Breast epithelium (tissue), 4 donors: Measurements from ENCODE around the gene RUNX3. TPM values are rescaled to one million over a fixed set of nuclear protein-coding genes. Genes with fewer than 3 reads are reported as not detected.

Source experiments
- DNase-seq, 2 donors: peaks; one replicate each; pipeline ENCODE4 v3.0.0-alpha.2; 2019; ENCODE audit warnings: low spot score in 2 of 2
- H3K27ac ChIP-seq, 2 donors: fragments of 200-600 bp; sonication (generic) in 1 of 2; one replicate each; pipeline ENCODE4 v1.5.1; 2016 to 2019; ENCODE audit warnings: mild to moderate bottlenecking in 1 of 2
- H3K27me3 ChIP-seq, 2 donors: fragments of 200-600 bp; sonication (generic) in 1 of 2; one replicate each; pipeline versions ENCODE4 v1.5.1 to v1.6.0; 2017 to 2019; ENCODE audit warnings: control low read depth in 1 of 2, mild to moderate bottlenecking in 1 of 2
- H3K36me3 ChIP-seq: fragments of 200-600 bp; one replicate; pipeline ENCODE4 v1.5.1; 2019
- H3K4me1 ChIP-seq, 2 donors: fragments of 200-600 bp; sonication (generic); one replicate each; pipeline ENCODE4 v1.5.1; 2016 to 2019; ENCODE audit warnings: control low read depth in 1 of 2
- H3K4me3 ChIP-seq, 3 donors: fragments of 200-600 bp; sonication (generic); 1 replicate in 2 of 3; 2 replicates in 1 of 3; pipeline ENCODE4 v1.5.1; 2016 to 2019; ENCODE audit warnings: mild to moderate bottlenecking in 3 of 3, moderate library complexity in 2 of 3
- H3K9me3 ChIP-seq, 2 donors: fragments of 200-600 bp; sonication (generic) in 1 of 2; one replicate each; pipeline ENCODE4 v1.5.1; 2016 to 2019; ENCODE audit warnings: control low read depth in 1 of 2
- POLR2A ChIP-seq: fragments of 450-650 bp; IDR thresholded peaks from one replicate; pipeline ENCODE4 v1.6.1; 2016; ENCODE audit warnings: antibody characterized with exemption, mild to moderate bottlenecking, moderate library complexity
- POLR2AphosphoS5 ChIP-seq, 3 donors: sonication (generic); formaldehyde crosslinking; IDR thresholded peaks; one replicate each; pipeline ENCODE4 v1.6.1; 2017; ENCODE audit warnings: antibody characterized with exemption in 3 of 3
- intact Hi-C: fragments of 100-400 bp; cut with DNase I; formaldehyde crosslinking; loops from one replicate; pipeline ENCODE4 v1.15.1; 2023; ENCODE audit warnings: low total_unique reads
- total RNA-seq, 3 donors: library from RNA; depleted of rRNA; stranded (reverse); fragments of >200 nt; gene quantifications; one replicate each; pipeline ENCODE4 v1.1.0, GENCODE V29; 2016
- TF ChIP-seq, protein P1 (sequence below), 3 donors: fragments of 450-650 bp; IDR thresholded peaks; one replicate each; pipeline ENCODE4 v1.5.1; 2016 to 2017; ENCODE audit warnings: antibody characterized with exemption in 3 of 3, mild to moderate bottlenecking in 3 of 3, moderate library complexity in 3 of 3

RUNX3 gene
- total RNA-seq, 3 donors from 2014 or later, result 1.9 to 9.1 (median 5.6) TPM

DNA sequence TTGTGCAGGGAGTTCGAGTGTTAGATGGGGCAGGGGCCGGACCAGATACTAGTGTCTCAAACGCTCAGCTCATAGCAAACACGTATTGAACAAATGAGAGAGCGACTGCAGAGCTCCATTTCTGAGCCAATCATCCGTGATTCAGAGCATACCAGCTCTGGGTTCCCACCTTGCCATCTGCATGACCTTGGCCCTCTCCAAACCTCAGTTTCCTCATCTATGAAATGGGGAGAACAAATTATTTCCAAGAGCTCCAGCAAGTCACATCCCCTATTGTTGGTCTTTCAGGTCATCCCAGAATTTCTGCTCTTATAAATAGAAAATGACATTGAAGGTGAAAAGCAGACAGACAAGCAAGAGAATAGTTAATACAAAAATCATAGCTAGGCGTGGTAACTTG is 10.2 kb upstream of the RUNX3 start:
- TF ChIP-seq POLR2AphosphoS5 (IDR thresholded peaks at IDR 0.05) (no peak), POLR2A (no peak)
- TF ChIP-seq, protein P1, sequence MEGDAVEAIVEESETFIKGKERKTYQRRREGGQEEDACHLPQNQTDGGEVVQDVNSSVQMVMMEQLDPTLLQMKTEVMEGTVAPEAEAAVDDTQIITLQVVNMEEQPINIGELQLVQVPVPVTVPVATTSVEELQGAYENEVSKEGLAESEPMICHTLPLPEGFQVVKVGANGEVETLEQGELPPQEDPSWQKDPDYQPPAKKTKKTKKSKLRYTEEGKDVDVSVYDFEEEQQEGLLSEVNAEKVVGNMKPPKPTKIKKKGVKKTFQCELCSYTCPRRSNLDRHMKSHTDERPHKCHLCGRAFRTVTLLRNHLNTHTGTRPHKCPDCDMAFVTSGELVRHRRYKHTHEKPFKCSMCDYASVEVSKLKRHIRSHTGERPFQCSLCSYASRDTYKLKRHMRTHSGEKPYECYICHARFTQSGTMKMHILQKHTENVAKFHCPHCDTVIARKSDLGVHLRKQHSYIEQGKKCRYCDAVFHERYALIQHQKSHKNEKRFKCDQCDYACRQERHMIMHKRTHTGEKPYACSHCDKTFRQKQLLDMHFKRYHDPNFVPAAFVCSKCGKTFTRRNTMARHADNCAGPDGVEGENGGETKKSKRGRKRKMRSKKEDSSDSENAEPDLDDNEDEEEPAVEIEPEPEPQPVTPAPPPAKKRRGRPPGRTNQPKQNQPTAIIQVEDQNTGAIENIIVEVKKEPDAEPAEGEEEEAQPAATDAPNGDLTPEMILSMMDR (IDR thresholded peaks at IDR 0.05), result no peak
- H3K36me3 ChIP-seq, result no peaks in the 10 kb centered on the region
- no peak for DNase-seq
- H3K27ac ChIP-seq, result no peak overlapping the region
- no peaks in the 10 kb centered on the region for H3K9me3 ChIP-seq
- H3K27me3 ChIP-seq, result no peaks in the 10 kb centered on the region
- H3K4me1 ChIP-seq, result no peaks in the 10 kb centered on the region
- H3K4me3 ChIP-seq, result no peak overlapping the region
- intact Hi-C loops, result no loop called here

DNA sequence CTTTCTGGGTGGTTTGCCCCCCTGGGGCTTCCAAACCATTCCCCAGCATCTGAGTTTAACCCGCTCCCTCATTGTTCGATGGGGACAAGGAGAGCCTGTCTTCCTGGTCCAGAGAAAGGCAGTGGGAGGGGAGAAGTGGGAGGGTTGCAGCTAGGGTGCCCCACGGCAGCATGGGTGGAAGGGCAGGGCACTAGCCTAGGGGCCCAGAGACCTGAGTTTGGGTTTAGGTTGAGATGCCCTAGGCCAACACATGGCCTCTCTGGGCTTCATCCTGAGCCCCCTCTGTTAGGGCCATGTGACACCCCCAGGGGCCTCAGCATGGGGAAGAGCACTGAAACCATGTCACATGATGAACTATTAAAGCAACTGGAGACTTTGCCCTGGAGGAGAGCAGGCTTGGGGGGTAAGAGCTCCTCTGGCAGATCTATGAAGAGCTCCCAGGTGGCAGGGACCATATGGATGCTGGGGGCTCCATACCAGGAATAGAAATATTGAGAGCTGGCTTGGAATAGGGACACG is 9.7 kb upstream of the RUNX3 start:
- DNase-seq, result no peak
- intact Hi-C loops, result no loop called here
- H3K9me3 ChIP-seq, result no peaks in the 10 kb centered on the region
- H3K4me1 ChIP-seq, result no peaks in the 10 kb centered on the region
- no peak overlapping the region for H3K27ac ChIP-seq
- no peaks in the 10 kb centered on the region for H3K27me3 ChIP-seq
- H3K4me3 ChIP-seq, result no peak overlapping the region
- H3K36me3 ChIP-seq, result no peaks in the 10 kb centered on the region
- TF ChIP-seq POLR2A (no peak), POLR2AphosphoS5 (IDR thresholded peaks at IDR 0.05) (no peak)
- TF ChIP-seq, protein P1 (IDR thresholded peaks at IDR 0.05), result no peak

DNA sequence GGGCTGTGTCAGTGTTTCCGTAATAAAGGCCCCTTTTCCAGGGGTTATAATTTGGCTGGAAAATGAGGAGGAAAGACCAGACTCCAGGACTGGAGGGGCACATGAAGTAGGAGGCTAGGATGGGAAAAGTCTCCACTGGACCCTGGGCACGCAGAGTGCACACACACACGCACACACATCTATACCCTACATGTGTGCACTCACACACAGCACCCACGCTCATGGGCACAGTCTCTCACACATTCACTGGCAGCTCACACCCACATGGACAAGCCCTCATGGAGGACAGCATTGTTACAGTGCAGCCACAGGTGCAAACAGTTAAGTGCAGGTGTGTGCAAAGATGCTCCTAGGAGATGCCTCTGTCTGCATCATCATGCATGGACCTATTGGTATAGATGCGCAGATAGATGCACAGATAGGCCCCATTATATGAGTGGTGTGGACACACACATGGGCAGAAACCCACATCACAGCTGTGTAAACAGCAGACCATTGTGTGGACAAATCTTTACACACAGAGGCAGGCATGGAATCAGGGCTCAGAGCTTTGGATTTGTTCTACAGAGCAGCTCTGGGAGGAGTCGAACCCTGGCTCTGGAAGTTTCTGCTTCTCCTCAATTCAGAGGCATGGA is 9.1 kb upstream of the RUNX3 start:
- TF ChIP-seq, protein P1 (IDR thresholded peaks at IDR 0.05), result no peak
- no peak for TF ChIP-seq POLR2A
- no peak for TF ChIP-seq POLR2AphosphoS5 (IDR thresholded peaks at IDR 0.05)
- intact Hi-C loops, result no loop called here
- H3K4me3 ChIP-seq, result no peak overlapping the region

DNA sequence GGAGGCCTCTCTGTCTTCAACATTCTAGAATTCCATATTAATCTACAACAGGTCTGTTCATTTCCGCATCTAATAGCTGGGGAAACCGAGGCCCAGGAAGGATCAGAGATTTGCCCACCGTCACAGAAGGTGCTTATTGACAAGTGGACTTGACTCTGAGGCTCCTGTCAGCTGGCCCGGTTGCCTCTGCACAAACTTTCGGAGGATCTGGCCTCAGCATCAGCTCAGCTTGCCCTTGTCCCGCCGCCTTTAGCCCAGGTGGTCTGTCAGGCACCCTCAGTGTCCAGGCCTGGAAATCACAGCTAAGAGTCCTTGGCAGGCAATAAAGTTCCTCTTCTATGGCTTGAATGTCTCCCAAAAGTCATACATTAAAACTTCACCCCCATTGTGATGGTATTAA is 8.2 kb upstream of the RUNX3 start:
- Histone ChIP-seq H3K4me3 (no peak overlapping the region), H3K4me1 (no peaks in the 10 kb centered on the region), H3K27ac (no peak overlapping the region), H3K9me3 (no peaks in the 10 kb centered on the region), H3K36me3 (no peaks in the 10 kb centered on the region), H3K27me3 (peaks cover 0 to 9% of the 10 kb centered on the region in 2 donors)
- TF ChIP-seq, protein P1 (IDR thresholded peaks at IDR 0.05), result no peak
- TF ChIP-seq POLR2A (no peak), POLR2AphosphoS5 (IDR thresholded peaks at IDR 0.05) (no peak)
- no peak for DNase-seq
- intact Hi-C loops, result no loop called here

More for the DNA sequence above, 9.1 kb upstream of the RUNX3 start:
- Histone ChIP-seq H3K36me3 (no peaks in the 10 kb centered on the region), H3K27me3 (peaks cover 0 to under 1% of the 10 kb centered on the region in 2 donors), H3K9me3 (no peaks in the 10 kb centered on the region), H3K27ac (no peak overlapping the region), H3K4me1 (no peaks in the 10 kb centered on the region)
- DNase-seq, result no peak

DNA sequence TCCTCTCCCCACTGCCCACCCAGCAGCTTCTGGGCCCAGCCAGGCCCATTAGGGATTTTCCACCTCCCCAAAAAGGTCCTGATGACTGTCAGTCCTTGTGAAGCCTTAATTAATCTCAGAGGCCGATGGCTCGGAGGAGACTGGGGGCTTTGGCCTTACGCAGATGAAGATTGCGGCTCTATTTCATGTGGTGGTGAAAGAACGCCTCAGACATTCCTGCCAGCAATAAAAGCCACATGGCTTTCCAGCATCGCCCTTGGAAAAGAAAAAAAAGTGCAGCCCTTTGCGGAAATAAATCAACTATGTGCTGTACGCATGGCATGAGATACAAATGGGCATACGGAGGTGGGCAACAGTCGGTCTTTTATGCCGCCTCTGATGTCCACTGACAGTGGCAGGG is 6.6 kb upstream of the RUNX3 start:
- peaks cover 0 to 25% of the 10 kb centered on the region in 2 donors for H3K27me3 ChIP-seq
- H3K27ac ChIP-seq, result no peak overlapping the region
- H3K9me3 ChIP-seq, result no peaks in the 10 kb centered on the region
- H3K36me3 ChIP-seq, result no peaks in the 10 kb centered on the region
- no peaks in the 10 kb centered on the region for H3K4me1 ChIP-seq
- no peak overlapping the region for H3K4me3 ChIP-seq
- DNase-seq, result no peak
- TF ChIP-seq POLR2A (no peak), POLR2AphosphoS5 (IDR thresholded peaks at IDR 0.05) (no peak)
- TF ChIP-seq, protein P1 (IDR thresholded peaks at IDR 0.05), result no peak
- intact Hi-C loops, result no loop called here
